ENCODE data around the gene RCL1. TPM values are rescaled to one million over a fixed set of nuclear protein-coding genes. Genes with fewer than 3 reads are reported as not detected.

RCL1 gene
- total and polyA plus RNA-seq, 2 donors (not counting 1 experiment from before 2014, with no cell fraction given): 10.5 to 21.7 TPM

GRCh38 chr9:4828761-4829160 lies 36.0 kb downstream of the RCL1 start:
- Mint-ChIP-seq H3K9me3 (ENCODE audit: insufficient read depth) (no peaks in the 10 kb centered on the region), H3K4me1 (no peaks in the 10 kb centered on the region), H3K4me3 (no peak overlapping the region), H3K27ac (no peak overlapping the region), H3K27me3 (no peaks in the 10 kb centered on the region)
- DNase-seq (no peak), ATAC-seq (ENCODE audit: low read depth) (no peak)
- H3K27me3 ChIP-seq (replicated peaks in 1 of 4; ENCODE audit: control extremely low read depth in 1 of 4, control insufficient read depth in 3 of 4, insufficient read depth in 4 of 4, low read length in 3 of 4): no peaks in the 10 kb centered on the region
- peaks cover 25% of the 10 kb centered on the region for H4K20me1 ChIP-seq (ENCODE audit: control insufficient read depth, insufficient read depth, low read length, poor library complexity, severe bottlenecking)
- no peak overlapping the region for H3K4me3 ChIP-seq (ENCODE audit: control extremely low read depth in 1 of 5, extremely low read depth in 1 of 5, insufficient read depth in 1 of 5, low read depth in 2 of 5, low read length in 4 of 5)
- H3K4me2 ChIP-seq (replicated peaks; ENCODE audit: low read depth, low read length, poor library complexity, severe bottlenecking): no peak overlapping the region
- H3K27ac ChIP-seq (ENCODE audit: low read length in 2 of 2): no peak overlapping the region
- peaks cover 13 to 18% of the 10 kb centered on the region in 2 experiments for H3K36me3 ChIP-seq (replicated peaks in 1 of 2; ENCODE audit: control extremely low read depth in 1 of 2, control insufficient read depth in 1 of 2, extremely low read depth in 1 of 2, insufficient read depth in 2 of 2, low read length in 1 of 2)
- H3K79me2 ChIP-seq (ENCODE audit: control insufficient read depth, insufficient read depth, low read length): peaks cover 72% of the 10 kb centered on the region
- no peaks in the 10 kb centered on the region for H3K9me3 ChIP-seq (ENCODE audit: control extremely low read depth in 1 of 3, control insufficient read depth in 2 of 3, insufficient read depth in 1 of 3, low read length in 2 of 3)
- ChIA-PET CTCF (no interaction called here), POLR2A (no interaction called here)
- intact Hi-C loops (cut with micrococcal nuclease): no loop called here
- no peak overlapping the region for H2AFZ ChIP-seq (ENCODE audit: insufficient read depth, low read depth, low read length, poor library complexity, severe bottlenecking)
- no peak for TF ChIP-seq EZH2 (IDR thresholded peaks at IDR 0.05; ENCODE audit: borderline replicate concordance, insufficient read depth, low read depth, low read length, poor library complexity, severe bottlenecking)
- TF ChIP-seq, protein P1, sequence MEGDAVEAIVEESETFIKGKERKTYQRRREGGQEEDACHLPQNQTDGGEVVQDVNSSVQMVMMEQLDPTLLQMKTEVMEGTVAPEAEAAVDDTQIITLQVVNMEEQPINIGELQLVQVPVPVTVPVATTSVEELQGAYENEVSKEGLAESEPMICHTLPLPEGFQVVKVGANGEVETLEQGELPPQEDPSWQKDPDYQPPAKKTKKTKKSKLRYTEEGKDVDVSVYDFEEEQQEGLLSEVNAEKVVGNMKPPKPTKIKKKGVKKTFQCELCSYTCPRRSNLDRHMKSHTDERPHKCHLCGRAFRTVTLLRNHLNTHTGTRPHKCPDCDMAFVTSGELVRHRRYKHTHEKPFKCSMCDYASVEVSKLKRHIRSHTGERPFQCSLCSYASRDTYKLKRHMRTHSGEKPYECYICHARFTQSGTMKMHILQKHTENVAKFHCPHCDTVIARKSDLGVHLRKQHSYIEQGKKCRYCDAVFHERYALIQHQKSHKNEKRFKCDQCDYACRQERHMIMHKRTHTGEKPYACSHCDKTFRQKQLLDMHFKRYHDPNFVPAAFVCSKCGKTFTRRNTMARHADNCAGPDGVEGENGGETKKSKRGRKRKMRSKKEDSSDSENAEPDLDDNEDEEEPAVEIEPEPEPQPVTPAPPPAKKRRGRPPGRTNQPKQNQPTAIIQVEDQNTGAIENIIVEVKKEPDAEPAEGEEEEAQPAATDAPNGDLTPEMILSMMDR (IDR thresholded peaks at IDR 0.05): no peak
- H3K9ac ChIP-seq (ENCODE audit: low read length): no peak overlapping the region
- WGBS (ENCODE audit: insufficient coverage): 92% methylated on average over 2 of the region's 2 CpGs
- H3K4me1 ChIP-seq (ENCODE audit: control insufficient read depth in 2 of 2, insufficient read depth in 2 of 2, low read length in 2 of 2): no peaks in the 10 kb centered on the region

GRCh38 chr9:4829969-4830368 lies 37.2 kb downstream of the RCL1 start:
- Histone ChIP-seq H3K9ac (ENCODE audit: low read length) (no peak overlapping the region), H4K20me1 (ENCODE audit: control insufficient read depth, insufficient read depth, low read length, poor library complexity, severe bottlenecking) (peaks cover 25% of the 10 kb centered on the region), H3K79me2 (ENCODE audit: control insufficient read depth, insufficient read depth, low read length) (peaks cover 60% of the 10 kb centered on the region), H2AFZ (ENCODE audit: insufficient read depth, low read depth, low read length, poor library complexity, severe bottlenecking) (no peak overlapping the region), H3K27ac (ENCODE audit: low read length in 2 of 2) (no peak overlapping the region), H3K27me3 (replicated peaks in 1 of 4; ENCODE audit: control extremely low read depth in 1 of 4, control insufficient read depth in 3 of 4, insufficient read depth in 4 of 4, low read length in 3 of 4) (no peaks in the 10 kb centered on the region), H3K4me2 (replicated peaks; ENCODE audit: low read depth, low read length, poor library complexity, severe bottlenecking) (no peak overlapping the region), H3K9me3 (ENCODE audit: control extremely low read depth in 1 of 3, control insufficient read depth in 2 of 3, insufficient read depth in 1 of 3, low read length in 2 of 3) (no peaks in the 10 kb centered on the region), H3K36me3 (replicated peaks in 1 of 2; ENCODE audit: control extremely low read depth in 1 of 2, control insufficient read depth in 1 of 2, extremely low read depth in 1 of 2, insufficient read depth in 2 of 2, low read length in 1 of 2) (peaks cover 18 to 24% of the 10 kb centered on the region in 2 experiments), H3K4me3 (ENCODE audit: control extremely low read depth in 1 of 5, extremely low read depth in 1 of 5, insufficient read depth in 1 of 5, low read depth in 2 of 5, low read length in 4 of 5) (no peak overlapping the region), H3K4me1 (ENCODE audit: control insufficient read depth in 2 of 2, insufficient read depth in 2 of 2, low read length in 2 of 2) (no peaks in the 10 kb centered on the region)
- WGBS (ENCODE audit: insufficient coverage): 86% methylated on average over 1 of the region's 1 CpG
- CTCF ChIA-PET: no interaction called here
- H3K4me3 Mint-ChIP-seq: no peak overlapping the region
- intact Hi-C loops (cut with micrococcal nuclease): no loop called here
- TF ChIP-seq EZH2 (IDR thresholded peaks at IDR 0.05; ENCODE audit: borderline replicate concordance, insufficient read depth, low read depth, low read length, poor library complexity, severe bottlenecking): no peak
- TF ChIP-seq, protein P1 (IDR thresholded peaks at IDR 0.05): no peak
- POLR2A ChIA-PET: no interaction called here
- no peaks in the 10 kb centered on the region for H3K27me3 Mint-ChIP-seq
- no peaks in the 10 kb centered on the region for H3K4me1 Mint-ChIP-seq
- H3K27ac Mint-ChIP-seq: no peak overlapping the region
- DNase-seq (no peak), ATAC-seq (ENCODE audit: low read depth) (no peak)
- no peaks in the 10 kb centered on the region for H3K9me3 Mint-ChIP-seq (ENCODE audit: insufficient read depth)

All from B cell (primary cell).